Measurements from ENCODE around the gene PTRH1. TPM values are rescaled to one million over a fixed set of nuclear protein-coding genes. Genes with fewer than 3 reads are reported as not detected.

The PTRH1 gene
- total RNA-seq, 1 experiment from 2014 or later = 15.6 TPM

Other genes starting within 250 kb of the PTRH1 start
- 10.3 and 12.4 TPM in 2 replicates for gene STXBP1, start 103.4 kb downstream of the PTRH1 start, total RNA-seq (2014; rRNA removed; shearing (Covaris generic))
- gene CFAP157, start 8.7 kb downstream of the PTRH1 start, total RNA-seq (2014; rRNA removed; shearing (Covaris generic)) = not detected in 2 replicates
- not detected in 2 replicates for gene TTC16, start 416 bp upstream of the PTRH1 start, total RNA-seq (2014; rRNA removed; shearing (Covaris generic))
- gene TOR2A, start 19.6 kb upstream of the PTRH1 start, total RNA-seq (2014; rRNA removed; shearing (Covaris generic)) = 4.8 and 6.6 TPM in 2 replicates
- 0.12 and 0.29 TPM in 2 replicates for gene SH2D3C, start 63.0 kb upstream of the PTRH1 start, total RNA-seq (2014; rRNA removed; shearing (Covaris generic))
- 15.6 and 20.7 TPM in 2 replicates for gene CDK9, start 70.4 kb upstream of the PTRH1 start, total RNA-seq (2014; rRNA removed; shearing (Covaris generic))
- gene FPGS, start 87.2 kb upstream of the PTRH1 start, total RNA-seq (2014; rRNA removed; shearing (Covaris generic)) = 29.7 and 38.4 TPM in 2 replicates
- 32.1 and 34.8 TPM in 2 replicates for gene ENG, start 139.0 kb upstream of the PTRH1 start, total RNA-seq (2014; rRNA removed; shearing (Covaris generic))
- gene AK1, start 162.0 kb upstream of the PTRH1 start, total RNA-seq (2014; rRNA removed; shearing (Covaris generic)) = 57.7 and 61.9 TPM in 2 replicates
- gene ST6GALNAC6, start 183.9 kb upstream of the PTRH1 start, total RNA-seq (2014; rRNA removed; shearing (Covaris generic)) = 15.7 and 20.1 TPM in 2 replicates
- 10.5 and 14.0 TPM in 2 replicates for gene ST6GALNAC4, start 201.4 kb upstream of the PTRH1 start, total RNA-seq (2014; rRNA removed; shearing (Covaris generic))
- 0.24 and 1.2 TPM in 2 replicates for gene PIP5KL1, start 215.1 kb upstream of the PTRH1 start, total RNA-seq (2014; rRNA removed; shearing (Covaris generic))
- 37.1 and 50.1 TPM in 2 replicates for gene DPM2, start 222.2 kb upstream of the PTRH1 start, total RNA-seq (2014; rRNA removed; shearing (Covaris generic))

Data from RPMI7951 (cell line).